ENCODE results near the gene RBM33.

DNA sequence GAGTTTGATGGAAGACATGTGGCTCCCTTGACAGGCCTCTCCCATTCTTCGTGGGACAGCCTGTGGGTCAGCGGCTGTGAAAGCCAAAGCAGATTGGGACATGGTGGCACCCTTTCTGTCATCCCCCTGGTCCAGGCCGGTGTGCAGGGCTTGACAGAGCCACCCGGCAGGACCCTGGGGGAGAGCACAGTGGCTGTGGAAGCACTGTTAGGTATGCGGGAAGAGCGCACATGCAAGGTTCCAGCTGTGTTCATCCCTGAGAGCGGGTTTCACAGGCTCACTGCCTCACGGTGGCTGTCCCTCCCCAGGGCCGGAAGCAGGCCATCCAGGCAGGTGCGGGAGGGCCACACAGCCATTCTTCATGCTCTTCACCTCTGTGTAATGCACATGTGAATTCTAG is 138.0 kb downstream of the RBM33 start:
- TF ChIP-seq, protein P1, sequence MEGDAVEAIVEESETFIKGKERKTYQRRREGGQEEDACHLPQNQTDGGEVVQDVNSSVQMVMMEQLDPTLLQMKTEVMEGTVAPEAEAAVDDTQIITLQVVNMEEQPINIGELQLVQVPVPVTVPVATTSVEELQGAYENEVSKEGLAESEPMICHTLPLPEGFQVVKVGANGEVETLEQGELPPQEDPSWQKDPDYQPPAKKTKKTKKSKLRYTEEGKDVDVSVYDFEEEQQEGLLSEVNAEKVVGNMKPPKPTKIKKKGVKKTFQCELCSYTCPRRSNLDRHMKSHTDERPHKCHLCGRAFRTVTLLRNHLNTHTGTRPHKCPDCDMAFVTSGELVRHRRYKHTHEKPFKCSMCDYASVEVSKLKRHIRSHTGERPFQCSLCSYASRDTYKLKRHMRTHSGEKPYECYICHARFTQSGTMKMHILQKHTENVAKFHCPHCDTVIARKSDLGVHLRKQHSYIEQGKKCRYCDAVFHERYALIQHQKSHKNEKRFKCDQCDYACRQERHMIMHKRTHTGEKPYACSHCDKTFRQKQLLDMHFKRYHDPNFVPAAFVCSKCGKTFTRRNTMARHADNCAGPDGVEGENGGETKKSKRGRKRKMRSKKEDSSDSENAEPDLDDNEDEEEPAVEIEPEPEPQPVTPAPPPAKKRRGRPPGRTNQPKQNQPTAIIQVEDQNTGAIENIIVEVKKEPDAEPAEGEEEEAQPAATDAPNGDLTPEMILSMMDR (IDR thresholded peaks at IDR 0.05): no peak
- TF ChIP-seq POLR2AphosphoS5 (IDR thresholded peaks at IDR 0.05) (no peak), EP300 (IDR thresholded peaks at IDR 0.05) (no peak)

Data from esophagus muscularis mucosa (tissue), 4 donors.